Right atrium auricular region (tissue), 2 donors: ENCODE measurements around the gene ABLIM3. TPM values are rescaled to one million over a fixed set of nuclear protein-coding genes. Genes with fewer than 3 reads are reported as not detected.

Source experiments
- DNase-seq: peaks from one replicate; pipeline ENCODE4 v3.0.0-alpha.2; 2019; ENCODE audit warnings: low spot score
- H3K27ac ChIP-seq, 2 donors: fragments of 200-600 bp; sonication (generic); 1 replicate in 1 of 2; 2 replicates in 1 of 2; pipeline ENCODE4 v1.5.1; 2016 to 2019
- H3K27me3 ChIP-seq, 2 donors: fragments of 200-600 bp; sonication (generic); one replicate each; pipeline versions ENCODE4 v1.5.1 to v1.6.0; 2017 to 2019
- H3K36me3 ChIP-seq: fragments of 200-600 bp; sonication (generic); one replicate; pipeline ENCODE4 v1.5.1; 2016
- H3K4me1 ChIP-seq, 2 donors: fragments of 200-600 bp; sonication (generic); one replicate each; pipeline versions ENCODE4 v1.5.1 to v1.6.0; 2017 to 2019
- H3K4me3 ChIP-seq, 2 donors: fragments of 200-600 bp; sonication (generic); 1 replicate in 1 of 2; 2 replicates in 1 of 2; pipeline ENCODE4 v1.5.1; 2017 to 2019; ENCODE audit warnings: mild to moderate bottlenecking in 1 of 2, moderate library complexity in 1 of 2
- H3K9me3 ChIP-seq, 2 donors: fragments of 200-600 bp; sonication (generic); one replicate each; pipeline ENCODE4 v1.5.1; 2019
- CTCF ChIP-seq, 2 donors: fragments of 200-600 bp; sonication (generic); IDR thresholded peaks; one replicate each; pipeline ENCODE4 v1.5.1; 2019; ENCODE audit warnings: antibody characterized with exemption in 2 of 2
- total RNA-seq, 2 donors: library from RNA; depleted of rRNA; stranded (reverse); fragments of >200 nt; gene quantifications; one replicate each; pipeline ENCODE4 v1.1.0, GENCODE V29; 2016

ABLIM3 gene
- total RNA-seq = 100 to 1,000 TPM; 109 to 145 TPM

DNA sequence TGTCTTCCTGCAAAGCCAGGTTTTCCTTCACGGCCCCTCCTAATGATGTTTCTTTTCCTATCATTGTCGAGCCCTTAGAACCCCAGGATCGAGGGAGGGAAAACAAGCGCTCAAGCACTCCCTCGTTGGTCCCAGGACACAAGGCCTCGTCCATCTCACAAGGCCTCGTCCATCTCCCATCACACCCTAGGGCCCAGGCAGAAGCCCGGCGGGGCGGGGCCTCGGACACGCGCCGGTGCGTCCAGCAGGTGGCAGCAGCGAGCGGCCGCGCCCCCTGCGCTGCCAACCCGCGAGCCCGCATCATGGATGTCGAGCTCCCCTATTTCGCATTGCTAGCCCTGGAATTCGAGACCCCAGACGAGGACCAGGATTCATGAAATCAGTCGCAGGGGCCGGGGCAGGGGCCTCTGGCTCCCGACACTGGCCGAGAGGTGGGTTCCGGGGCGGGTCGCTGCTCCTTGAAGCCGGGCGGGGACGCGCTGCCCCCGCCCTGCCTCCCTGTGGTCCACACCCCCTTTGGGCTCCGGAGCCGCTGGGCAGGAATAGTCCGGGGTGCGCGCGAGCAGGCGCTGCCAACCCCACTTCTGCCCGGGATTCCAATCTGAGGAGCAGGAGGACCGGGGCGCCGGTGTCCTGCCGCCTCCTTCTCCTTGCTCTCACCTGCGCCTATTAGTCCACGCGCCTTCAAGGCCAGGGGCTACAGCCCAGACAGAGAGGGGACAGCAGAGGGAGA is at the start of gene ABLIM3:
TSS of gene ABLIM3 (plus strand) at position 270 of the 733 bp plus-strand sequence. CDS start 603 bp downstream, outside the sequence.
- no peaks in the 10 kb centered on the region for H3K36me3 ChIP-seq
- H3K4me1 ChIP-seq = peaks cover 0 to 45% of the 10 kb centered on the region in 2 donors
- peak; percentile 90 to 94 for TF ChIP-seq CTCF (IDR thresholded peaks at IDR 0.05)
- H3K27ac ChIP-seq = peak within 1 kb of the TSS; percentile 93 to 97
- peak within 1 kb of the TSS; percentile 68 to 87 for H3K4me3 ChIP-seq
- H3K9me3 ChIP-seq = no peaks in the 10 kb centered on the region
- DNase-seq = peak; percentile 87
- H3K27me3 ChIP-seq = no peaks in the 10 kb centered on the region

GRCh38 chr5:149093625-149094024 is 47.7 kb upstream of the ABLIM3 start:
- DNase-seq = no peak
- no peaks in the 10 kb centered on the region for H3K27me3 ChIP-seq
- peaks cover 0 to 27% of the 10 kb centered on the region in 2 donors for H3K9me3 ChIP-seq
- no peak for TF ChIP-seq CTCF (IDR thresholded peaks at IDR 0.05)
- no peaks in the 10 kb centered on the region for H3K36me3 ChIP-seq
- H3K4me1 ChIP-seq = no peaks in the 10 kb centered on the region
- no peak overlapping the region for H3K27ac ChIP-seq
- no peak overlapping the region for H3K4me3 ChIP-seq

GRCh38 chr5:149094996-149095395 is 46.3 kb upstream of the ABLIM3 start:
- H3K27ac ChIP-seq = no peak overlapping the region
- peaks cover 0 to 41% of the 10 kb centered on the region in 2 donors for H3K9me3 ChIP-seq
- H3K4me3 ChIP-seq = no peak overlapping the region
- no peak for TF ChIP-seq CTCF (IDR thresholded peaks at IDR 0.05)
- H3K27me3 ChIP-seq = no peaks in the 10 kb centered on the region
- H3K36me3 ChIP-seq = no peaks in the 10 kb centered on the region
- H3K4me1 ChIP-seq = no peaks in the 10 kb centered on the region
- DNase-seq = no peak

GRCh38 chr5:149099920-149100319 is 41.4 kb upstream of the ABLIM3 start:
- no peaks in the 10 kb centered on the region for H3K27me3 ChIP-seq
- H3K9me3 ChIP-seq = peaks cover 0 to 55% of the 10 kb centered on the region in 2 donors
- no peaks in the 10 kb centered on the region for H3K4me1 ChIP-seq
- H3K36me3 ChIP-seq = no peaks in the 10 kb centered on the region
- no peak overlapping the region for H3K4me3 ChIP-seq
- H3K27ac ChIP-seq = no peak overlapping the region
- no peak for TF ChIP-seq CTCF (IDR thresholded peaks at IDR 0.05)
- no peak for DNase-seq

DNA sequence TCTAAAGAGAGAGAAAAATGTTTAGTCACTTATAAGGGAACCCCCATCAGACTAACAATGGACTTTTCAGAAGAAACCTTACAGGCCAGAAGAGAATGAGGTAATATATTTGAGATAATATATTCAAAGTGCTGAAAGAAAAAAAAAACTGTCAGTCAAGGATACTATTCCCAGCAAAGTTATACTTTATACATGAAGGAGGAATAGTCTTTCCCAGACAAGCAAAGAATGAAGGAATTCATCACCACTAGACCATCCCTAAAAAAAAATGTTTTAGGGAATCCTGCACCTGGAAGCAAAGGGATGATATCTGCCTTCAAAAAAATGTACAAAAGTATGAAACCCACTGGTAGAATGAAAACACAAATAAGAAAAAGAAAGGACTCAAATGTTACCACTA is 41.0 kb upstream of the ABLIM3 start:
- Histone ChIP-seq H3K27ac (no peak overlapping the region), H3K4me1 (no peaks in the 10 kb centered on the region), H3K4me3 (no peak overlapping the region), H3K27me3 (no peaks in the 10 kb centered on the region), H3K36me3 (no peaks in the 10 kb centered on the region), H3K9me3 (peaks cover 0 to 55% of the 10 kb centered on the region in 2 donors)
- DNase-seq = no peak
- no peak for TF ChIP-seq CTCF (IDR thresholded peaks at IDR 0.05)
